Activated CD4-positive, alpha-beta T cell treated with anti-CD3 and anti-CD28 coated beads for 24 hours (primary cell): ENCODE results near the gene CEBPE.

ENCODE experiments used
- DNase-seq, 2 donors: peaks; one replicate each; pipeline ENCODE4 v3.0.0-alpha.2; 2020; ENCODE audit warnings: low read depth in 2 of 2

CEBPE gene

DNA sequence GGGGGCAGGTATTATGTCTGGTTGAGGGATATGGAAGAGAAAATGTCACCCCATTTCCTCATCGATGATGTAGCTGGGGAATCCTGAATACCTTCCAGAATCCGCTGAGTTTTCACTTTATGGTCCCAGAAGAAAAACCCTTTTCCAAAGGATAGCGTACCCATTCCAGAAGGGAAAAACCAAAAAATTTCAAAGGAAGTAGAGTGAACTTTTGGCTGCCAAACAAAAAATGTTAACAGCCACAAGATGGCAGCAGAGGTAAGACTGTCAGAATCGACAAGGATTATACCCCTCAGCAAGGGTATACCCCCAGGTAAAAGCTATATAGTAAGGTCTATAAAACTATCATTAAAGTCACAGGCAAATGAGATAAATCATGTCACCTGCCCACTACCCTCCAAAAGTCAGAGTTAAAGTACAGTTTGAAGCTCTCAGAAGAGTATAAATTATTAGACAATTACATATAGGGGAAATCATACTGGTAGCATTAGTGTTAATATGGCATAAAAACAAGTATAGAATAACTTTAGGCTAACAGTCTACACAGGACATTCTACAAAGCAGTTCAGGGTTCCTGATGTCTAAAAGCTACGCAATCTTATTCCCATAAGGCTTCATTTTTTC is 42.2 kb downstream of the CEBPE start:
- DNase-seq, result peak in 1 of 2 donors; percentile 43

GRCh38 chr14:23074906-23075305 is 44.1 kb downstream of the CEBPE start:
- no peak for DNase-seq

DNA sequence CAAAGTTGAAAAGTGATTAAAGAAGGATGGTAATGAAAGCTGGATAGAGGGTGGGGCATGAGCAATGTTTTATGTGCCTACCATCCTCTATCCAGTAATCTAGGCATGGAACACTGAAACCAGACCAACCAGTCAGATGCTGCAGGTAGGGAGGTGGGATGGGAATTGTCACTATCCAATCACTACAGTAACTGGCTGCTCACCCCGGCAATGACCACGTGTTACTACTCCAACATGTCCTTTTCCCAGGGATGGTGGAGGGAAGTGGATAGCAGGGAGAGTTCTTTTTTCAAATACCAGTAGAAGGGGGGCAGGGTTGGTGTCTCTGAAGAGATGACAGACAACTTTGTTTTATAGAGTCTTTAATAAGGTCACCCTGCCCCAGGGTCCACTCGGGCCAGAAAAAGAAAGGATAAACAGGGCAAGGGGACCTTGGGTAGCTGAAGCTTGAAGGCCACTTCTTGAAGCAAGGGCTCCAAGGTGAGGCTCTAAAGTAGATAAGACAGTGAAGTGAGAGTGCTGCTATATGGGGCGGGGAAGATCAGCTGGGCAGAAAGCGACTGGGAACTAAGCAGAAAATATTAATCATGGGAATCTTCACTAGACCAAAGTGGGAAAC is 47.0 kb downstream of the CEBPE start:
- DNase-seq, result no peak

- peak; percentile 62 to 72 for DNase-seq
These were observed 47.7 kb downstream of the CEBPE start for GRCh38 chr14:23071244-23071920.

- no peak for DNase-seq
These were observed 48.6 kb downstream of the CEBPE start for GRCh38 chr14:23070262-23071129.

- no peak for DNase-seq
These were observed 49.6 kb downstream of the CEBPE start for GRCh38 chr14:23069413-23069806.

GRCh38 chr14:23068789-23069412 is 50.2 kb downstream of the CEBPE start:
- DNase-seq, result peak; percentile 48 to 60

DNA sequence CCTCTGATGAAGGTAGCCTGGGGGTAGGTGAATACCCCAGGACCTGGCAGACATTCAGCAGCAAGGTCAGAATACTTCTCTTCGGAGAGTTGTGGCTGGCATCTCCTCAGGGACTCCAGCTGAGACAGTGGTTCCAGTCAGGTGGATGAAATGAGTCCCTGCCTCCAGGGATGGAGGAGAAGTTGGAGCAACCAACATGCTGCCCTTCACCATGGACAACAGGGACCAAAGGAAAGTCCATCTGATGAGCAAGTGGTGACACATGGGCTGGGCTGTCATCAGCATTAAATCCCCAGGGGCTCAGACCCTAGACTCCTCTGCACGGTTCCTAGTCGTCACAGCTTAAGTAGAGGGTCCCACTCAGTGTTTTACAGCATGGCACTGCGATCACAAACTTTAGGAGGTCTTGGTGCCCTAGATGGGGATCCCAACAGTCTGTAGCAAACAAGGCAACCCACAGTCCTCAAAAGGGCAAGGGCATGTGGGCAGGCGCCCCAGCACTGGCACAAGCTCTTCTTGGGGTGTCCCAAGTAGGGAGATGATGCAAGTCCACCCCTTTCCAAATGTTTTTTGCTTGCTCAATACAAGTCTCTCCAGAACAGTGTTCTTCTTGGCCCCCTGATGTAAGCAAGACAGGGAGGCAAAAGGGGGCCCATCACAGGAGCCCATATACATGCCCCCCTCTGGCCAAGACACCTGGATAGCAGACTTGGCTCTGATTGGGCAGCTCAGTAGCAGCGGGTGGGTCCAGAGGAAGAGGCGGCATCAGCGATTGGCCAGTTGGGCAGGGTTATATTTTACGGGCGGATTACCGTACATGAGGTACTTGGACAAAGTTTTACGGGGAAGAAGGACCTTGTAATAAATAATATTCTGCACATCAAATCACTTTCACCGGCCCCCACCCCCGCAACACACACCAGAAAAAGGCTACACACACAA is 50.9 kb downstream of the CEBPE start:
- DNase-seq, result no peak
